DND-41 (cell line): ENCODE data around the gene PLEKHA7.

Experiments used
- EZH2 ChIP-seq: IDR thresholded peaks from 3 replicates; pipeline ENCODE4 v1.6.1; 2012; ENCODE audit warnings: borderline replicate concordance, low read depth, mild to moderate bottlenecking, moderate library complexity, low read length, inconsistent platforms; ENCODE audit not compliant: severe bottlenecking
- TF ChIP-seq, protein P1 (sequence below): IDR thresholded peaks from 2 replicates; pipeline ENCODE4 v1.5.1; 2012; ENCODE audit warnings: borderline replicate concordance, low read length, moderate library complexity, mild to moderate bottlenecking; ENCODE audit not compliant: poor library complexity, severe bottlenecking; ENCODE audit errors: extremely low read depth

DNA sequence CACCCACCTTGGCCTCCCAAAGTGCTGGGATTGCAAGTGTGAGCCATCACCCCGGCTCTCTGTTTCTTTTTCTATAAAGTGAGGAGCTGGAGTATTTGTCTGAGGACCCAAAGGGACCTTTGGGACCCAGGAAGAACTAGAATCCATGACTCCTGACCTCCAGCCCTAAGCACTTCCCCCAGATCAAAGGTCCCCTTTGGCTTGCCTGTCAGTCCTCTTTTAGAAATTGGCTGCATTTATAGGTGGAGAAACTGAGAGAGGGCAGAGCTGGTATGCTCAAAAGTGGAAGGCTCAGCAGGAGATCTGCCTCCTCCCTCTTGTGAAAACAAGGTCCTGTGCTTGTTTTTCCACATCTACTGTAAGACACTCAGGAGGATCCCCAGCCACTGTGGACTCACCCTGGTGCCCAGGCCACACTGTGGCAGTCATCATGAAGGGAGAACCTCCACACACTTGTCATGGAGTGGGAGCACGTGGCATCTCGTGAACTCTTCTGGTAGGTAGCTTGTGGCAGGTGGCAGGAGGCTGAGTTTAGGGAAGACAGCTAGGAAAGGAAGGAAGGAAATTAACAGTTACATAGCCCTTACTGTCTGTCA, 12.4 kb upstream of the PLEKHA7 start:
- TF ChIP-seq, protein P1, sequence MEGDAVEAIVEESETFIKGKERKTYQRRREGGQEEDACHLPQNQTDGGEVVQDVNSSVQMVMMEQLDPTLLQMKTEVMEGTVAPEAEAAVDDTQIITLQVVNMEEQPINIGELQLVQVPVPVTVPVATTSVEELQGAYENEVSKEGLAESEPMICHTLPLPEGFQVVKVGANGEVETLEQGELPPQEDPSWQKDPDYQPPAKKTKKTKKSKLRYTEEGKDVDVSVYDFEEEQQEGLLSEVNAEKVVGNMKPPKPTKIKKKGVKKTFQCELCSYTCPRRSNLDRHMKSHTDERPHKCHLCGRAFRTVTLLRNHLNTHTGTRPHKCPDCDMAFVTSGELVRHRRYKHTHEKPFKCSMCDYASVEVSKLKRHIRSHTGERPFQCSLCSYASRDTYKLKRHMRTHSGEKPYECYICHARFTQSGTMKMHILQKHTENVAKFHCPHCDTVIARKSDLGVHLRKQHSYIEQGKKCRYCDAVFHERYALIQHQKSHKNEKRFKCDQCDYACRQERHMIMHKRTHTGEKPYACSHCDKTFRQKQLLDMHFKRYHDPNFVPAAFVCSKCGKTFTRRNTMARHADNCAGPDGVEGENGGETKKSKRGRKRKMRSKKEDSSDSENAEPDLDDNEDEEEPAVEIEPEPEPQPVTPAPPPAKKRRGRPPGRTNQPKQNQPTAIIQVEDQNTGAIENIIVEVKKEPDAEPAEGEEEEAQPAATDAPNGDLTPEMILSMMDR: no peak
- no peak for TF ChIP-seq EZH2
